Naive thymus-derived CD8-positive, alpha-beta T cell (primary cell): ENCODE data around the gene PLVAP. TPM values are rescaled to one million over a fixed set of nuclear protein-coding genes. Genes with fewer than 3 reads are reported as not detected.

ENCODE experiments used
- ATAC-seq, 2 donors: fragments of 150-1000 bp; cut with Tn5 transposase in 1 of 2; sonication (Bioruptor Pico), chemical (Tn5 transposase) in 1 of 2; 1 replicate in 1 of 2; 2 replicates in 1 of 2; pipeline ENCODE4 v1.10.0; 2021; ENCODE audit warnings: mild to moderate bottlenecking in 2 of 2, moderate library complexity in 2 of 2
- POLR2A ChIA-PET: fragments of 350-600 bp; sonication (Branson Sonifier 250); formaldehyde crosslinking; loops from one replicate; lab custom pipeline; 2021; ENCODE audit warnings: antibody characterized with exemption; lab: Charles Lee
- DNase-seq, 10 donors: peaks; one replicate each; pipeline versions ENCODE4 v3.0.0 to v3.0.0-alpha.2; 2020 to 2022
- H3K27ac Mint-ChIP-seq, 10 donors: one replicate each; pipeline ENCODE4 v1.8.0; 2020 to 2022; ENCODE audit warnings: mild to moderate bottlenecking in 10 of 10, mixed read lengths in 10 of 10, moderate library complexity in 4 of 10, inconsistent platforms in 1 of 10
- H3K27me3 Mint-ChIP-seq, 5 donors: one replicate each; pipeline ENCODE4 v1.8.0; 2021 to 2022; ENCODE audit warnings: mixed read lengths in 5 of 5
- H3K36me3 Mint-ChIP-seq, 3 donors: one replicate each; pipeline ENCODE4 v1.8.0; 2020 to 2022; ENCODE audit warnings: mixed read lengths in 3 of 3, mild to moderate bottlenecking in 2 of 3, inconsistent platforms in 1 of 3
- H3K4me1 Mint-ChIP-seq, 4 donors: one replicate each; pipeline ENCODE4 v1.8.0; 2021 to 2022; ENCODE audit warnings: mixed read lengths in 4 of 4
- H3K4me3 Mint-ChIP-seq, 10 donors: one replicate each; pipeline ENCODE4 v1.8.0; 2020 to 2022; ENCODE audit warnings: mild to moderate bottlenecking in 10 of 10, mixed read lengths in 10 of 10, moderate library complexity in 6 of 10, inconsistent platforms in 1 of 10
- H3K9me3 Mint-ChIP-seq, 9 donors: one replicate each; pipeline ENCODE4 v1.8.0; 2020 to 2022; ENCODE audit warnings: mixed read lengths in 9 of 9, mild to moderate bottlenecking in 3 of 9, inconsistent platforms in 1 of 9, moderate library complexity in 1 of 9
- polyA plus RNA-seq, 3 donors: library from polyadenylated mRNA; unstranded; fragments of 300-500 nt; fragmentation: Illumina TruSeq; gene quantifications; one replicate each; pipeline ENCODE4 v1.2.3, GENCODE V29; 2021
- total RNA-seq, 8 experiments: library from RNA in 2 of 8; stranded (reverse) in 2 of 8; gene quantifications; one replicate each; pipeline ENCODE4 v1.2.3 and lab custom pipeline; 2021 to 2026

The PLVAP gene
- total and polyA plus RNA-seq, 5 experiments from 2014 or later = not detected

- H3K36me3 Mint-ChIP-seq = no peaks in the 10 kb centered on the region
- no peak overlapping the region for H3K27ac Mint-ChIP-seq
- no peak for ATAC-seq
- no peak overlapping the region for H3K4me3 Mint-ChIP-seq
- peaks cover 16 to 42% (median 19%) of the 10 kb centered on the region in 5 donors for H3K27me3 Mint-ChIP-seq
- H3K4me1 Mint-ChIP-seq = peaks cover 5 to 13% (median 12%) of the 10 kb centered on the region in 4 donors
- POLR2A ChIA-PET = interaction anchor here (0.7 kb wide), 1 partner anchor 44 kb away, joined by 3 read pairs; no protein-coding TSS in a partner anchor
- no peaks in the 10 kb centered on the region for H3K9me3 Mint-ChIP-seq
- no peak for DNase-seq
These were observed 28.4 kb downstream of the PLVAP start for GRCh38 chr19:17348700-17349099.

GRCh38 chr19:17347877-17348276, 29.3 kb downstream of the PLVAP start:
- ATAC-seq = no peak
- Mint-ChIP-seq H3K36me3 (no peaks in the 10 kb centered on the region), H3K9me3 (no peaks in the 10 kb centered on the region), H3K27ac (no peak overlapping the region), H3K4me1 (peaks cover 5 to 13% (median 12%) of the 10 kb centered on the region in 4 donors), H3K27me3 (peaks cover 10 to 38% (median 18%) of the 10 kb centered on the region in 5 donors), H3K4me3 (no peak overlapping the region)
- DNase-seq = no peak
- POLR2A ChIA-PET = interaction anchor here (1.2 kb wide), 1 partner anchor 42 kb away, joined by 4 read pairs; no protein-coding TSS in a partner anchor

DNA sequence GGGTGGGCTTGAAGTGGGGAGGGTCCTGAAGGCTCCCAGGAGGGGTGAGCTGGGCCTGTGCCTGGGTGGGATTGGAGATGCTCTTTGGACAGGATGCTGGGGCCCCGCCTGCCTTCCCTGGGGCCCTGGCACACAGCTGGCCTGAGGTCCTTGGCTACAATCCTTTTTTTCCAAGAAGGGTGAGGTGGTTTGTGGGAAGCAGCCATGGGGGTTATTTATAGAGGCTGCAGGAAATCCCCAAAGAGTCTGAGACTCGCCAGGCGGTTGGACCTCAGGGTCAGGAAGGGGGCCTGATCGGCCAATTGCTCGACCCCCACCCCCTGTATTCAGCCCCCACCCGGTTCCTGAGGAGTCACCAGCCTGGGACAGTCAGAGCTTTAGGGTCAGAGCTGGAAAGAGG, 29.8 kb downstream of the PLVAP start:
- no peak for DNase-seq
- peaks cover 10 to 38% (median 18%) of the 10 kb centered on the region in 5 donors for H3K27me3 Mint-ChIP-seq
- no peak for ATAC-seq
- H3K4me3 Mint-ChIP-seq = no peak overlapping the region
- POLR2A ChIA-PET = interaction anchor here (1.2 kb wide), 1 partner anchor 42 kb away, joined by 4 read pairs; no protein-coding TSS in a partner anchor
- H3K27ac Mint-ChIP-seq = no peak overlapping the region
- peaks cover 0 to 2% (median 0%) of the 10 kb centered on the region in 3 donors for H3K36me3 Mint-ChIP-seq
- no peaks in the 10 kb centered on the region for H3K9me3 Mint-ChIP-seq
- H3K4me1 Mint-ChIP-seq = peaks cover 5 to 13% (median 12%) of the 10 kb centered on the region in 4 donors

DNA sequence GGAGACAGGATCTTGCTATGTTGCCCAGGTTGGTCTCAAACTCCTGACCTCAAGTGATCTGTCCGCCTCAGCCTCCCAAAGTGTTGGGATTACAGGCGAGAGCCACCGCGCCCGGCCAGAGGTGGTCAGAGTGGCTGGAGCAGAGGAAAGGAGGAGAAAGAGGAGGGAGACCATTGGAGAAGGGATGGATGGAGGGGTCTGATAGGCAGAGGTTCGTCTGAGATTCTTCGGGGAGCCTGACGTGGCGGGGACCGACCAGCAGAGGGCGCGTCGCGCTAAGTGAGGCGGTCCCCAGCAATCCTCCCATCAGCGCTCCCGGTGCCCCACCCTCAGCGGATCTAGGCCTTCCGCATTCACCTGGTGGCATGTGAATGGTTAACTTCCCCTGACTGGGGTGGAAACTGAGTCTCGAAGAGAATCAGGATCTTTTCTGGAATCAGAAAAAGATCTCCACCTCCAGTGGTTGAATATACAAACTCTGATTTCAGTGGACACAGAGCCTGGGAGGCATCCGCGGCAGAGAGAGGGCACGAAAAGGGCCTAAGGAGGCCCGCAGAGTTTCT, 31.0 kb downstream of the PLVAP start:
- peaks cover 0 to 10% (median 0%) of the 10 kb centered on the region in 3 donors for H3K36me3 Mint-ChIP-seq
- ATAC-seq (peak; percentile 90 to 98), DNase-seq (peak; percentile 56 to 82 (median 74))
- H3K4me1 Mint-ChIP-seq = peaks cover 5 to 8% (median 7%) of the 10 kb centered on the region in 4 donors
- H3K27ac Mint-ChIP-seq = peak overlapping the region in 4 of 10 donors; percentile 7 to 95 (median 40)
- no peak overlapping the region for H3K4me3 Mint-ChIP-seq
- no peaks in the 10 kb centered on the region for H3K9me3 Mint-ChIP-seq
- POLR2A ChIA-PET = interaction anchor here (0.6 to 1.4 kb wide), 3 partner anchors 23 to 120 kb away, joined by 3 to 4 read pairs (median 3); no protein-coding TSS in a partner anchor
- peaks cover 8 to 31% (median 11%) of the 10 kb centered on the region in 5 donors for H3K27me3 Mint-ChIP-seq

DNA sequence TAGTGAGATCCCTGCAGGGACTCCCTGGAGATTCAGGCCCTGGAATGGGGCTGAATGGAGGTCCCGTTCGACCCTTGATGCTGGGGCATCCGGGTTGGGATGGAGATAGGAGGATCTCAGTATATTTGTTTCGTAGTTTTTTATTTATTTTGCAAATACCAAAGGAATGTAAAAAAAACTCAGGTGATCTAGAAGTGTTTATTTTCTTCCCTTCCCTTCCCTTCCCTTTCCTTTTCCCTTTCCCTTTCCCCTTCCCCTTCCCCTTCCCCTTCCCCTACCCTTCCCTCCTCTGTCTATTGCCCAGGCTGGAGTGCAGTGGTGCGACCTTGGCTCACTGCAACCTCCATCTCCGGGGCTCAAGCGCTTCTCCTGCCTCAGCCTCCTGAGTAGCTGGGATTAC, 35.3 kb downstream of the PLVAP start:
- Mint-ChIP-seq H3K4me3 (no peak overlapping the region), H3K36me3 (peaks cover 0 to 11% (median 0%) of the 10 kb centered on the region in 3 donors)
- POLR2A ChIA-PET = no interaction called here

DNA sequence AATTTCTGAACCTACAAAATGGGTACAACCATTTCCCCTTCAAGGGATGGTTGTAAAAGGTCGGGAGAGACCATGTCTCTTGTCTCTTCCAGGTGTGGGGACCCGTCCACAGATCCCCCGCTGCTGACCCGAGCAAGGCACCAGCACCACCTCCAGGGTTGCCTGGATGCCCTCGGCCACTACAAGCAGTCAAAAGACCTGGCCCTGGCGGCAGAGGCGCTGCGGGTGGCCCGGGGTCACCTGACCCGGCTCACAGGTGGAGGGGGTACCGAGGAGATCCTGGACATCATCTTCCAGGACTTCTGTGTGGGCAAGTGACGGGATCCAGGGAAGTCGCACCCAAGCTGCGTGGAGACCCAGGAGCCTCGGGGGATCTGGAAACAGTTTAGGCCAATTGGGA, 35.8 kb downstream of the PLVAP start:
- H3K4me3 Mint-ChIP-seq = peak overlapping the region in 1 of 10 donors; percentile 39
- POLR2A ChIA-PET = no interaction called here

More for the DNA sequence above, 35.3 kb downstream of the PLVAP start:
- Mint-ChIP-seq H3K4me1 (peaks cover 4 to 30% (median 21%) of the 10 kb centered on the region in 4 donors), H3K27ac (no peak overlapping the region), H3K9me3 (no peaks in the 10 kb centered on the region), H3K27me3 (no peaks in the 10 kb centered on the region)
- DNase-seq = no peak
- ATAC-seq = no peak

GRCh38 chr19:17340871-17341357, 36.2 kb downstream of the PLVAP start:
- no peak for DNase-seq
- H3K27ac Mint-ChIP-seq = no peak overlapping the region
- peaks cover 0 to 11% (median 0%) of the 10 kb centered on the region in 3 donors for H3K36me3 Mint-ChIP-seq
- peak overlapping the region in 1 of 10 donors; percentile 39 for H3K4me3 Mint-ChIP-seq
- no peak for ATAC-seq
- no peaks in the 10 kb centered on the region for H3K9me3 Mint-ChIP-seq
- H3K4me1 Mint-ChIP-seq = peaks cover 3 to 27% (median 21%) of the 10 kb centered on the region in 4 donors
- no peaks in the 10 kb centered on the region for H3K27me3 Mint-ChIP-seq
- POLR2A ChIA-PET = no interaction called here

More for the DNA sequence above, 35.8 kb downstream of the PLVAP start:
- no peaks in the 10 kb centered on the region for H3K27me3 Mint-ChIP-seq
- H3K9me3 Mint-ChIP-seq = no peaks in the 10 kb centered on the region
- ATAC-seq = no peak
- peaks cover 6 to 30% (median 24%) of the 10 kb centered on the region in 4 donors for H3K4me1 Mint-ChIP-seq
- no peak overlapping the region for H3K27ac Mint-ChIP-seq
- peaks cover 0 to 11% (median 0%) of the 10 kb centered on the region in 3 donors for H3K36me3 Mint-ChIP-seq
- no peak for DNase-seq

GRCh38 chr19:17340302-17340870, 36.8 kb downstream of the PLVAP start:
- H3K27ac Mint-ChIP-seq = no peak overlapping the region
- POLR2A ChIA-PET = no interaction called here
- H3K9me3 Mint-ChIP-seq = no peaks in the 10 kb centered on the region
- H3K27me3 Mint-ChIP-seq = no peaks in the 10 kb centered on the region
- DNase-seq = no peak
- H3K4me1 Mint-ChIP-seq = peaks cover 3 to 31% (median 22%) of the 10 kb centered on the region in 4 donors
- peaks cover 0 to 11% (median 0%) of the 10 kb centered on the region in 3 donors for H3K36me3 Mint-ChIP-seq
- peak overlapping the region in 3 of 10 donors; percentile 6 to 41 (median 38) for H3K4me3 Mint-ChIP-seq
- ATAC-seq = no peak

DNA sequence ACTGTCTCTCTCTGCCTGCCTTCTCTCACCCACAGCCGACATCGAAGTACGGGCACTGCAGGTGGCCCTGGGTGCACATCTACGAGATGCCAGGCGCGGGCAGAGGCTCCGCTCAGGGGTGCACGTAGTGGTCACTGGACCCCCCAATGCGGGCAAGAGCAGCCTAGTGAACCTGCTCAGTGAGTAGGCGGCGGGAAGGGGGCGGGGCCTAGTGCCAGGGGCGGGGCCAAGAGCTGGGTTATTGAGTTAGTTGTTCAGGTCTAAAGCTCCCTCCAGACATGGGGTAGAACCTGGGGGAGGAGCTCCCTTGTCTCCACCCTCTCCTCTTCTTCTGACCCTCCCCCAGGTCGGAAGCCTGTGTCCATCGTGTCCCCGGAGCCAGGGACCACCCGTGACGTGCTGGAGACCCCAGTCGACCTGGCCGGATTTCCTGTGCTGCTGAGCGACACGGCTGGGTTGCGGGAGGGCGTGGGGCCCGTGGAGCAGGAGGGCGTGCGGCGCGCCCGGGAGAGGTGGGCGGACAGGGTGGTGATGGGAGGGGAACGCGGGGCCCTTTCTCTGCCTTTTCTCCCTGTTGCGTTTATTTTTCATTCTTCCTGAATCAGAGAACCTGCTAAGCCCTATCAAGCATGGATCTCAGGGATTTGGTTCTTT, 37.9 kb downstream of the PLVAP start:
- peak overlapping the region; percentile 2 to 90 (median 57) for H3K4me3 Mint-ChIP-seq
- H3K4me1 Mint-ChIP-seq = peaks cover 5 to 39% (median 31%) of the 10 kb centered on the region in 4 donors
- peak overlapping the region in 3 of 10 donors; percentile 40 to 69 (median 65) for H3K27ac Mint-ChIP-seq
- peaks cover 0 to 11% (median 0%) of the 10 kb centered on the region in 3 donors for H3K36me3 Mint-ChIP-seq
- POLR2A ChIA-PET = interaction anchor here (0.9 to 2.0 kb wide), 2 partner anchors 34 to 36 kb away, joined by 3 to 7 read pairs; partner anchors contain the start of genes ABHD8 and MRPL34
- H3K9me3 Mint-ChIP-seq = no peaks in the 10 kb centered on the region
- no peaks in the 10 kb centered on the region for H3K27me3 Mint-ChIP-seq
- DNase-seq (peak in 1 of 10 donors; percentile 68), ATAC-seq (no peak)

GRCh38 chr19:17338433-17339078, 38.6 kb downstream of the PLVAP start:
- no peak for DNase-seq
- peaks cover 8 to 44% (median 36%) of the 10 kb centered on the region in 4 donors for H3K4me1 Mint-ChIP-seq
- H3K27ac Mint-ChIP-seq = peak overlapping the region in 6 of 10 donors; percentile 40 to 96 (median 72)
- H3K27me3 Mint-ChIP-seq = no peaks in the 10 kb centered on the region
- H3K9me3 Mint-ChIP-seq = no peaks in the 10 kb centered on the region
- POLR2A ChIA-PET = interaction anchor here (0.9 to 2.0 kb wide), 2 partner anchors 33 to 35 kb away, joined by 3 to 7 read pairs; partner anchors contain the start of genes ABHD8 and MRPL34
- H3K36me3 Mint-ChIP-seq = peaks cover 0 to 11% (median 0%) of the 10 kb centered on the region in 3 donors
- peak overlapping the region; percentile 88 to 96 (median 92) for H3K4me3 Mint-ChIP-seq
- no peak for ATAC-seq

DNA sequence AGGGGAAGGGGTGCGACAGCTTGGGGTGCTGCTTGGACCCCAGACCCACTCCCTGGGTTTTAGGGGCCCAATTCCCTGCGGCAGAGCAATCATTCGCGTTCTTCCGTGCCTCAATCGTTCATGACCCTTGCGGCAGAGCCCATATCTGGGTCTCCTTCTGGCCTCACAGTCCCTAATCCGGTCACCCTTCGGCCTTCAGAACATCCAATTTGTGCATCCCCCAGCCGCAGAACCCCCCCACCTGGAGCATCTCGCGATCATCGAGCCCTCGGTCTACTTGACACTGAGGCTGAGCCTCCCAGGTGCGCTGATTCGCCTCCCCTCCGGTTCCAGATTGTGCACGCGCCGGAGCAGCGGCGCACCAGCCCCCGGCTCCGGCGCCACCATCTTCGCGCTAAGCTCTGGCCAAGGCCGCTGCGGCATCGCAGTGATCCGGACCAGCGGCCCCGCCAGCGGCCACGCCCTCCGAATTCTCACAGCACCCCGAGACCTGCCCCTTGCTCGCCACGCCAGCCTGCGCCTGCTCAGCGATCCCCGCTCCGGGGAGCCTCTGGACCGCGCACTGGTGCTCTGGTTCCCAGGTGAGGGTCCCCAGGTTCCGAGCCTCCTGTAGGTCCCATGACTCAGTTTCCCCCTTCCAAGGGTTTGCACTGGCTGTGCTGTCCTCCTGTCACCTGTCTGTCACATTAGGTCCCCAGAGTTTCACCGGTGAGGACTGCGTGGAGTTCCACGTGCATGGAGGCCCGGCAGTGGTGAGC, 39.3 kb downstream of the PLVAP start:
- POLR2A ChIA-PET = interaction anchor here (2.0 kb wide), 1 partner anchor 33 kb away, joined by 7 read pairs; the partner anchor contains the start of gene MRPL34
- DNase-seq (peak in 1 of 10 donors; percentile 28), ATAC-seq (peak; percentile 4 to 24)
- Mint-ChIP-seq H3K36me3 (peaks cover 0 to 11% (median 0%) of the 10 kb centered on the region in 3 donors), H3K27me3 (no peaks in the 10 kb centered on the region), H3K4me3 (peak overlapping the region; percentile 88 to 96 (median 92)), H3K9me3 (no peaks in the 10 kb centered on the region), H3K27ac (peak overlapping the region; percentile 74 to 97 (median 94)), H3K4me1 (peaks cover 8 to 50% (median 40%) of the 10 kb centered on the region in 4 donors)
